Measurements from ENCODE around the gene MOB3A. TPM values are rescaled to one million over a fixed set of nuclear protein-coding genes. Genes with fewer than 3 reads are reported as not detected.

MOB3A gene
- total and polyA plus RNA-seq, 10 of the 15 experiments (the other 5 are each of a cell fraction or from before 2014, with no cell fraction given), result 7.5 to 229 (median 79.4) TPM

DNA sequence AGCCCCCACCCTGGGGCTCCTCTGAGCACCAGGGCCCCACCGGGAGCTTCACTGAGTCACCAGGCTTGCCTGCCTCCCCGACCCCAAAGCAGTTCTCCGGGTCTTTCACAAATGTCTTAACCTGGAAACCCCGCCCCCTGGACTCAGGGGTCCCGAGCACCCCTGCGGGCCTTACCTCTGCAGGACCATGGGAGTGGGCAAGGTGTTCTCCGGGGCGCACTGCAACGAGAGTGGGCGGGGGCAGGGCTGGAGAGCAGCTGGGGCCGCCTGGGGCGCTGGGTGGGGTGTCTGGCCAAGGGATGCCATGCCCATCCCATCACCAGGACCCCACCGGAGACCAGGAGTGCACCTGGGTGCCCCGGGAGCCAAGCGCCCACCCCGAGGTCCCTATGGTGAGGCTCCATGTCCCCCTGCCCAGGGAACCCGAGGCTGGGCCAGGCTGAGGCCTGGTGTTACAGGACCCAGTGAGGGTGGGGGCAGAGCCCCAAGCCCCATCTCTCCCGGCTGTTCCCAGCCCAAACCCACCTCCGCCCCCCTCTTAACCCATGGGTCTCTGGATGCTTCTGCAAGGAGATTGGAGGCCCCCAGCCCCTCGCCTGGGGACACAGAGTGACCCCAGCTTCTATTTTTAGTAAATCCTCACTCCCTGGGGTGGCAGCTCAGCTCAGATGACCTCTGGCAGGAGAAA lies 56.0 kb downstream of the MOB3A start:
- peaks cover 35% of the 10 kb centered on the region for H3K4me1 ChIP-seq (ENCODE audit: control insufficient read depth, insufficient read depth, low read length)
- no peak for FAIRE-seq
- peak; percentile 18; the same call in 1 of the 2 replicates for TF ChIP-seq POLR2AphosphoS2 (IDR thresholded peaks at IDR 0.05; ENCODE audit: low read depth, low read length)
- no peak for TF ChIP-seq IRF4 (IDR thresholded peaks at IDR 0.05; ENCODE audit: low read depth, low read length)
- TF ChIP-seq RBBP5 (conservative IDR thresholded peaks at IDR 0.05), result no peak
- no peak for TF ChIP-seq CHD2 (IDR thresholded peaks at IDR 0.05; ENCODE audit: borderline replicate concordance, low read depth, low read length)
- no peak for TF ChIP-seq MTA3 (IDR thresholded peaks at IDR 0.05; ENCODE audit: borderline replicate concordance, low read length)
- TF ChIP-seq POLR2A (IDR thresholded peaks at IDR 0.05; ENCODE audit: low read depth, low read length), result peak; percentile 13
- no peak for TF ChIP-seq RB1 (IDR thresholded peaks at IDR 0.05; ENCODE audit: borderline replicate concordance)
- no peak for TF ChIP-seq NRF1 (conservative IDR thresholded peaks at IDR 0.05; ENCODE audit: low read depth, low read length)
- TF ChIP-seq HDAC2 (IDR thresholded peaks at IDR 0.05), result no peak
- no peak for DNase-seq (ENCODE audit: low read depth, low spot score)
- H3K27me3 ChIP-seq (replicated peaks in 1 of 2; ENCODE audit: control insufficient read depth in 2 of 2, insufficient read depth in 2 of 2, low read length in 1 of 2), result no peaks in the 10 kb centered on the region
- no peak overlapping the region for H3K27ac ChIP-seq (ENCODE audit: control insufficient read depth, insufficient read depth)
- intact Hi-C loops (cut with micrococcal nuclease; ENCODE audit: unreplicated experiment) (no loop called here), in situ Hi-C loops (cut with MboI) (no loop called here)
- no peak overlapping the region for H3K9ac ChIP-seq (ENCODE audit: control insufficient read depth, insufficient read depth, low read length)
- WGBS (ENCODE audit: insufficient coverage, insufficient replicate concordance, low lambda C conversion rate, missing lambda C conversion rate), result 80% methylated on average over 19 of the region's 20 CpGs
- no peak for ATAC-seq
- no TSS peak for BruUV-seq (replicated peaks)
- ChIA-PET RAD21 (ENCODE audit: unreplicated experiment) (no interaction called here), SMC1A (ENCODE audit: uncharacterized antibody, unreplicated experiment) (interaction anchor here (1.1 kb wide), 1 partner anchor 14 kb away, joined by 3 read pairs; no protein-coding TSS in a partner anchor), CTCF (no interaction called here), POLR2A (interaction anchor here (1.1 kb wide), 3 partner anchors 9 to 20 kb away, joined by 3 read pairs; no protein-coding TSS in a partner anchor)
- H3K79me2 ChIP-seq (ENCODE audit: control insufficient read depth, insufficient read depth, low read length), result peaks cover 25% of the 10 kb centered on the region
- no peak overlapping the region for H3K4me3 ChIP-seq
- H3K4me2 ChIP-seq (ENCODE audit: control insufficient read depth, insufficient read depth), result peak overlapping the region; percentile 99; the same call in 1 of the 2 replicates
- peaks cover 5% of the 10 kb centered on the region; the same call in 2 of the 3 replicates for H3K9me3 ChIP-seq (replicated peaks; ENCODE audit: control insufficient read depth, insufficient read depth, low read length)
- no peaks in the 10 kb centered on the region; the same call in 1 of the 2 replicates for H4K20me1 ChIP-seq (ENCODE audit: control insufficient read depth, insufficient read depth)
- peaks cover 17 to 30% of the 10 kb centered on the region in 2 experiments for H3K36me3 ChIP-seq (ENCODE audit: control insufficient read depth in 2 of 2, insufficient read depth in 2 of 2, low read length in 1 of 2)
- no peak overlapping the region for H2AFZ ChIP-seq (ENCODE audit: control insufficient read depth, low read depth, low read length)

Measured in GM12878 (cell line).